HG03045 (cell line): ENCODE results near the gene FARP1.

Experiments
- ATAC-seq: cut with Tn5 transposase; IDR thresholded peaks from one replicate; pipeline ENCODE4 v1.9.1; 2021; ENCODE audit warnings: mild to moderate bottlenecking, moderate library complexity; ENCODE audit not compliant: unreplicated experiment

FARP1 gene

GRCh38 chr13:98452851-98453843, 310.3 kb downstream of the FARP1 start:
- ATAC-seq: no peak

GRCh38 chr13:98454389-98454881, 311.5 kb downstream of the FARP1 start:
- ATAC-seq: no peak

- ATAC-seq: no peak
Measured at GRCh38 chr13:98456413-98456845, 313.5 kb downstream of the FARP1 start.

- no peak for ATAC-seq
Measured at GRCh38 chr13:98457053-98457452, 314.2 kb downstream of the FARP1 start.

- no peak for ATAC-seq
Measured at GRCh38 chr13:98458431-98458830, 315.5 kb downstream of the FARP1 start.

GRCh38 chr13:98459171-98459681, 316.3 kb downstream of the FARP1 start:
- ATAC-seq: no peak

- no peak for ATAC-seq
Measured at GRCh38 chr13:98459721-98460370, 317.0 kb downstream of the FARP1 start.

- no peak for ATAC-seq
Measured at GRCh38 chr13:98460516-98460915, 317.6 kb downstream of the FARP1 start.

GRCh38 chr13:98461486-98462240, 318.8 kb downstream of the FARP1 start:
- no peak for ATAC-seq

GRCh38 chr13:98462241-98462882, 319.5 kb downstream of the FARP1 start:
- ATAC-seq: no peak

GRCh38 chr13:98462946-98463345, 320.1 kb downstream of the FARP1 start:
- no peak for ATAC-seq

GRCh38 chr13:98466634-98467236, 323.8 kb downstream of the FARP1 start:
- ATAC-seq: no peak

- no peak for ATAC-seq
Measured at GRCh38 chr13:98467263-98467985, 324.5 kb downstream of the FARP1 start.

GRCh38 chr13:98468361-98468760, 325.5 kb downstream of the FARP1 start:
- ATAC-seq: no peak

- ATAC-seq: no peak
Measured at GRCh38 chr13:98468929-98469328, 326.0 kb downstream of the FARP1 start.

- no peak for ATAC-seq
Measured at GRCh38 chr13:98470920-98471319, 328.0 kb downstream of the FARP1 start.

- no peak for ATAC-seq
Measured at GRCh38 chr13:98471934-98472333, 329.0 kb downstream of the FARP1 start.

GRCh38 chr13:98473135-98473787, 330.4 kb downstream of the FARP1 start:
- ATAC-seq: no peak

GRCh38 chr13:98473788-98474144, 330.9 kb downstream of the FARP1 start:
- no peak for ATAC-seq
